SK-N-SH (cell line): ENCODE data around the gene CACNA1H.

Source experiments
- EP300 ChIP-seq, 2 experiments: IDR thresholded peaks; 2 replicates each; pipeline versions ENCODE4 v1.4.0 to v1.6.1; 2012; ENCODE audit warnings: borderline replicate concordance in 1 of 2, low read depth in 1 of 2, low read length in 1 of 2
- JUND ChIP-seq: IDR thresholded peaks from 2 replicates; pipeline ENCODE4 v1.4.0; 2012
- MXI1 ChIP-seq: IDR thresholded peaks from 2 replicates; pipeline ENCODE4 v1.6.1; 2012; ENCODE audit warnings: mild to moderate bottlenecking, low read depth, low read length, improper control_type of control experiment
- NRF1 ChIP-seq: IDR thresholded peaks from 2 replicates; pipeline ENCODE4 v1.6.1; 2012; ENCODE audit warnings: low read depth, mild to moderate bottlenecking, low read length
- POLR2AphosphoS5 ChIP-seq: IDR thresholded peaks from 2 replicates; pipeline ENCODE4 v1.6.1; 2012; ENCODE audit warnings: low read depth, low read length
- SMC3 ChIP-seq: IDR thresholded peaks from 2 replicates; pipeline ENCODE4 v1.6.1; 2012; ENCODE audit warnings: low read depth, low read length, improper control_type of control experiment
- TF ChIP-seq, protein P1 (sequence below): fragments of 200-600 bp; sonication (generic); IDR thresholded peaks from 2 replicates; pipeline ENCODE4 v1.6.1; 2017; ENCODE audit warnings: antibody characterized with exemption, mild to moderate bottlenecking, moderate library complexity
- TF ChIP-seq, protein P2 (sequence below): fragments of 150-350 bp; IDR thresholded peaks from 2 replicates; pipeline ENCODE4 v1.6.1; 2017; ENCODE audit warnings: antibody characterized with exemption, low read length, low read depth, borderline replicate concordance
- TF ChIP-seq, protein P3 (sequence below): fragments of 150-350 bp; IDR thresholded peaks from 2 replicates; pipeline ENCODE4 v1.6.1; 2016; ENCODE audit warnings: mild to moderate bottlenecking, low read depth, low read length

DNA sequence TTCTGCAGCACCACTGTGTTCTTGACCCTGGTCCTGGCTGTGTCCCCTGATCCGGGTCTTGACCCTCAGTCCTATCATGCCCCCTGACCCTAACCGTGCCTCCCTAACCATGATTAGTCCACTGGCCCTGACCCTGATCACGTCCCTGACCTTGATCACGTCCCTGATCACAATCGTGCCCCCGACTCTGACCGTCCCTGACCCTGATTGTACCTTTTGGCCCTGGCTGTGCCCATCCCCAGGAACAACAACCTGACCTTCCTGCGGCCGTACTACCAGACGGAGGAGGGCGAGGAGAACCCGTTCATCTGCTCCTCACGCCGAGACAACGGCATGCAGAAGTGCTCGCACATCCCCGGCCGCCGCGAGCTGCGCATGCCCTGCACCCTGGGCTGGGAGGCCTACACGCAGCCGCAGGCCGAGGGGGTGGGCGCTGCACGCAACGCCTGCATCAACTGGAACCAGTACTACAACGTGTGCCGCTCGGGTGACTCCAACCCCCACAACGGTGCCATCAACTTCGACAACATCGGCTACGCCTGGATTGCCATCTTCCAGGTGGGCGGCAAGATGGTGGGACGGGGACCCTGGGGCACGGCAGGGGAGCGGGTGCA lies 47.2 kb downstream of the CACNA1H start:
- TF ChIP-seq JUND (no peak), POLR2AphosphoS5 (no peak), SMC3 (no peak), EP300 (IDR thresholded peaks at IDR 0.05; ENCODE audit: borderline replicate concordance in 1 of 2, low read depth in 1 of 2, low read length in 1 of 2) (no peak), MXI1 (no peak), NRF1 (no peak)
- TF ChIP-seq, protein P1, sequence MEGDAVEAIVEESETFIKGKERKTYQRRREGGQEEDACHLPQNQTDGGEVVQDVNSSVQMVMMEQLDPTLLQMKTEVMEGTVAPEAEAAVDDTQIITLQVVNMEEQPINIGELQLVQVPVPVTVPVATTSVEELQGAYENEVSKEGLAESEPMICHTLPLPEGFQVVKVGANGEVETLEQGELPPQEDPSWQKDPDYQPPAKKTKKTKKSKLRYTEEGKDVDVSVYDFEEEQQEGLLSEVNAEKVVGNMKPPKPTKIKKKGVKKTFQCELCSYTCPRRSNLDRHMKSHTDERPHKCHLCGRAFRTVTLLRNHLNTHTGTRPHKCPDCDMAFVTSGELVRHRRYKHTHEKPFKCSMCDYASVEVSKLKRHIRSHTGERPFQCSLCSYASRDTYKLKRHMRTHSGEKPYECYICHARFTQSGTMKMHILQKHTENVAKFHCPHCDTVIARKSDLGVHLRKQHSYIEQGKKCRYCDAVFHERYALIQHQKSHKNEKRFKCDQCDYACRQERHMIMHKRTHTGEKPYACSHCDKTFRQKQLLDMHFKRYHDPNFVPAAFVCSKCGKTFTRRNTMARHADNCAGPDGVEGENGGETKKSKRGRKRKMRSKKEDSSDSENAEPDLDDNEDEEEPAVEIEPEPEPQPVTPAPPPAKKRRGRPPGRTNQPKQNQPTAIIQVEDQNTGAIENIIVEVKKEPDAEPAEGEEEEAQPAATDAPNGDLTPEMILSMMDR: no peak
- TF ChIP-seq, protein P2, sequence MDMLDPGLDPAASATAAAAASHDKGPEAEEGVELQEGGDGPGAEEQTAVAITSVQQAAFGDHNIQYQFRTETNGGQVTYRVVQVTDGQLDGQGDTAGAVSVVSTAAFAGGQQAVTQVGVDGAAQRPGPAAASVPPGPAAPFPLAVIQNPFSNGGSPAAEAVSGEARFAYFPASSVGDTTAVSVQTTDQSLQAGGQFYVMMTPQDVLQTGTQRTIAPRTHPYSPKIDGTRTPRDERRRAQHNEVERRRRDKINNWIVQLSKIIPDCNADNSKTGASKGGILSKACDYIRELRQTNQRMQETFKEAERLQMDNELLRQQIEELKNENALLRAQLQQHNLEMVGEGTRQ: no peak
- TF ChIP-seq, protein P3, sequence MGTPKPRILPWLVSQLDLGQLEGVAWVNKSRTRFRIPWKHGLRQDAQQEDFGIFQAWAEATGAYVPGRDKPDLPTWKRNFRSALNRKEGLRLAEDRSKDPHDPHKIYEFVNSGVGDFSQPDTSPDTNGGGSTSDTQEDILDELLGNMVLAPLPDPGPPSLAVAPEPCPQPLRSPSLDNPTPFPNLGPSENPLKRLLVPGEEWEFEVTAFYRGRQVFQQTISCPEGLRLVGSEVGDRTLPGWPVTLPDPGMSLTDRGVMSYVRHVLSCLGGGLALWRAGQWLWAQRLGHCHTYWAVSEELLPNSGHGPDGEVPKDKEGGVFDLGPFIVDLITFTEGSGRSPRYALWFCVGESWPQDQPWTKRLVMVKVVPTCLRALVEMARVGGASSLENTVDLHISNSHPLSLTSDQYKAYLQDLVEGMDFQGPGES: no peak
